Activated CD4-positive, alpha-beta T cell treated with anti-CD3 and anti-CD28 coated beads for 4 hours (primary cell): ENCODE measurements around the gene LRRIQ1.
"Not testable (repeated sequence)": the region's sequence is repeated elsewhere in the genome, so short reads cannot be mapped to it uniquely, and the experiment has no call there.

Experiments used
- DNase-seq, 2 donors: peaks; one replicate each; pipeline ENCODE4 v3.0.0-alpha.2; 2020

LRRIQ1 gene

GRCh38 chr12:85065837-85066482 lies 29.8 kb downstream of the LRRIQ1 start:
- DNase-seq = no peak

DNA sequence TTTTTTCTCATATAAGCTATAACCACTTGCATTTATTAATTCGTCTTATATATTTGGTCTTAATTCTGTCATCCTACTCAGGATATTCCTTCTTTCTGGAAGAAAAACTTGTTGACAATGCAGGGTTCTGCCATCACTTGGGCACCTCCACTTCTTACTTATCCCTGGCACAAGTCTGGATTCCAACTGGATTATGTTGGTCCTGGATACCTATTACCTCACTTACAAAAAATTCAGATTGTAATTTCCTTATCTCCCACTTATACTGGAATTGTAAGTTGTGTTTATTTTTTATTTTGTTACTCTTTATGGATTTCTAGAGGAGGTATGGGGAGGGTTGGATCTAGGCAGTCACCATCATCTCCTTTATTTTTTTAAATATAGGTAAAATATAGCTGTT lies 36.7 kb downstream of the LRRIQ1 start:
- DNase-seq = no peak

DNA sequence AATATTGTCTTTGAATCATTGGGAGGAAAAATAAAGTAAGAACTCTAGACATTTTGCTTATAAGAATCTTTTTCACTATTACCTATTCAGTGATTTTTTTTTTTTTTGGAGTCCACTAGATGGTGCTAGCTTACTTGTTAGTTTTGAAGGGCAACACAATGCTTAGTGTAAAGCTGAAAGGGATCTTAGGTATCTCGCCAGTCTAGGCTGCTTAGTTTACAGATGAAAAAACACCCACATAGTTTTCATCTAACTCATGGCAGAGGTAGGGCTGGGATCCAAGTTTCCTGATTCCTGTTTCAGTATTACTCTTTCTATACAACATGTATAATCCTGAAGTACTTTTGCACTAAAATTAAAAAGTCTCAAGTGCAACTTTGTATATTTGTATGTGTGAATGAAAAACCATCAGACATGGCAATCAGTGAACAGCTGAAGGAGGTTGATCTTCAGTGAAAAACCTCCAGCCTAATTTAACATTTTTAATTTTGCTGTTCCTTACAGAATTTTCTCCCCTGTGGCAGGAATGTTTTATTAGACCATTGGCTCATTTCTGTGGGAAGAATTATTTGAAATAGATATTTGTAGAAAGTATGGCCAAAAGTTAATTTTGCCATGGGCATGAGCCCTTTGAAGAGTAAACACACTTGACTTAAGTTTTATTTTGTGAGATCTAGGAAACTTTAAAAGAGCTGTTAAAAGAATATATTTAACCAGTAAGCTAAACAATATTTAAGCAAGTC lies 40.7 kb downstream of the LRRIQ1 start:
- DNase-seq = no peak

DNA sequence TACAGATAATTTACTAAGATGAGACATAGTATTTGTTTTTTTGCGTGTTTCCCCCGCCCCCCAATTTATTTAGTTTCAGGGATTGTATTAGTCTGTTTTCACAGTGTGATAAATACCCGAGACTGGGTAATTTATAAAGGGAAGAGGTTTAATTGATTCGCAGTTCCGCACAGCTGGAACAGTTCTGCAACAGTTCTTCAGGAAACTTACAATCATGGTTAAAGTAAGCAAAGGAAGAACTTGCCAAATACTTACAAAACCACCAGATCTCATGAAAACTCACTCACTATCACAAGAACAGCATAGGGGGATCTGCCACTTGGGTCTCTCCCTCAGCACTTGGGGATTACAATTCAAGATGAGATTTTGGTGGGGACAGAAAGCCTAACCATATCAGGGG lies 48.9 kb downstream of the LRRIQ1 start:
- DNase-seq = no peak

- DNase-seq = no peak
Measured at GRCh38 chr12:85089792-85090191, 53.6 kb downstream of the LRRIQ1 start.

GRCh38 chr12:85092814-85093370 lies 56.7 kb downstream of the LRRIQ1 start:
- DNase-seq = no peak

GRCh38 chr12:85095501-85095900 lies 59.4 kb downstream of the LRRIQ1 start:
- no peak for DNase-seq

GRCh38 chr12:85130646-85131045 lies 94.5 kb downstream of the LRRIQ1 start:
- no peak for DNase-seq

- DNase-seq = no peak
Measured at GRCh38 chr12:85138833-85139232, 102.7 kb downstream of the LRRIQ1 start.

- no peak for DNase-seq
Measured at GRCh38 chr12:85147331-85147730, 111.2 kb downstream of the LRRIQ1 start.

- no peak for DNase-seq
Measured at GRCh38 chr12:85152311-85152729, 116.2 kb downstream of the LRRIQ1 start.

GRCh38 chr12:85155791-85156190 lies 119.6 kb downstream of the LRRIQ1 start:
- no peak for DNase-seq

DNA sequence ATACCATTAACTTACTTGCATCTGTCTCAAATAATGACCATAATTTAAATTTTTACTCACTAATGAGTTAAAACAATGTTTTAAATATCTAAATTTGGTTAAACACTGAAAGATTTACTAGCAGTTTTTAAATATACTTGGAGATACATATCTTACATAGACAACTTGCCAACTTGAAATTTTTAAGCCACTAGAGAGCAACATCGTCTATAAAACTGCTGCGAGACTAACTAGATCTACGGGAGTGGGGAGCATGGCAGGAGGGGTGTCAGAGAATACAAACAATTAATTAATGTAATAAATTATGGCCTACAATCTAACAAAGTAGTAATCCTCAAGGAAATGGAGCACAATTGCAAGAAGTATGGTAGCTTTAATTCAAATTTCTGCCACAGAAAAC lies 120.4 kb downstream of the LRRIQ1 start:
- no peak for DNase-seq

DNA sequence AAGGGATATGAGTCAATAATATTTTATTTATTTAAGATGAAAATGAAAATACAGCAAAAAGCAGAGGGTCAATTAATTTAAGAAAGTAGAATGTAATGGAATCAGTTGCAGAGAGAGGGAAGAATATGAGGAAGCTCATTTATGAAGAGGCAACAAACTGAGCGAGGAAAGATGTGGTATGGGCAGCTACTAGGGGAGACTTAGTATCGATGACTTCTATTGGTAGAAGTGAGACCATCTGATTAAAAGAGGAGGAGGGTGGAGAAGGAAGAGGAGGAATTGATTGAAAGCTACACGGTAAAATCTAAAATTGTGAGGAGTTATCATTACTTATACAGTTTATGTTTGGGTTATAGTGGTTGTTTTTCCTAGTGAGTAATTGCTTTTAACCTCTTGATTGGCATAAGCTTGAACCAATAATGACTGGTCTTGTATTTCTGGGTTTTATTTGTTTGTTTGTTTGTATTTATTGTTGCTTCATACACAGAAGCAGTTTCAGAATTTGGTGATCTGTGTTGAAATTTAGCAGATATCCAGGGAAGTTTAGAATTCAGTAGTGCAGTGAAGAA lies 121.0 kb downstream of the LRRIQ1 start:
- DNase-seq = no peak

- no peak for DNase-seq
Measured at GRCh38 chr12:85163752-85164321, 127.7 kb downstream of the LRRIQ1 start.

GRCh38 chr12:85179680-85180270 lies 143.6 kb downstream of the LRRIQ1 start:
- no peak for DNase-seq

GRCh38 chr12:85182699-85183098 lies 146.5 kb downstream of the LRRIQ1 start:
- DNase-seq = no peak

DNA sequence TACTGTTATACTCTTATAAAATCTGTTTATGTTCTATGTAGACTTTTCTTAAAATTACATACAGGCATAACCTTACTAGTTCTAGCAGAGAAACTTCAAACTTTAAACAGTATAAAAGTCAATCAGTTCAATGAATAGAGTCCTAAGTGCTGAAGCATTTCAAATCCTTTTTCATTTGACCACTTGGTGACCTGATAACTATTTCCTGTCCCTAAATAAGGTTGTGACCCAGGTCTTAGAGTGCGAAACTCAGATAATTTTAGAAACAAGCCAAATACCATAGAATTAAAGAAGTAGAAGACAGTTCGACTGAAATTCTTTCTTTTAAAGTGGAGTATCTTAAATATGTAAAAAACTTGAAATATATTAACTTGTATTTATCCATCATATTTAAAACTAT lies 147.7 kb downstream of the LRRIQ1 start:
- DNase-seq = no peak

GRCh38 chr12:85186236-85186635 lies 150.1 kb downstream of the LRRIQ1 start:
- no peak for DNase-seq

- no peak for DNase-seq
Measured at GRCh38 chr12:85188619-85189018, 152.5 kb downstream of the LRRIQ1 start.

GRCh38 chr12:85190728-85191127 lies 154.6 kb downstream of the LRRIQ1 start:
- no peak for DNase-seq

DNA sequence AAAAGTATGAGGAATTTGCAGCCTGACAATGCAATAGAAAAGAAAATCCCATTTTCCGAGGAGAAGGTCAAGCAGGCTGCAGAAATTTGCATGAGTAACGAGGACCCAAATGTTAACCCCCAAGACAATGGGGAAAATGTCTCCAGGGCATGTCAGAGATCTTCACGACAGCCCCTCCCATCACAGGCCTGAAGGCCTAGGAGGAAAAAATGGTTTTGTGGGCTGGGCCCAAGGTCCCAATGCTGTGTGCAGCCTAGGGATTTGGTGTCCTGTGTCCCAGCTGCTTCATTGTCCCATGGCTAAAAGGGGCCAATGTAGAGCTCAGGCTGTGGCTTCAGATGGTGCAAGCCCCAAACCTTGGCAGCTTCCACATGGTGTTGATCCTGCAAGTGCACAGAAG lies 167.7 kb downstream of the LRRIQ1 start:
- DNase-seq = not testable (repeated sequence)

DNA sequence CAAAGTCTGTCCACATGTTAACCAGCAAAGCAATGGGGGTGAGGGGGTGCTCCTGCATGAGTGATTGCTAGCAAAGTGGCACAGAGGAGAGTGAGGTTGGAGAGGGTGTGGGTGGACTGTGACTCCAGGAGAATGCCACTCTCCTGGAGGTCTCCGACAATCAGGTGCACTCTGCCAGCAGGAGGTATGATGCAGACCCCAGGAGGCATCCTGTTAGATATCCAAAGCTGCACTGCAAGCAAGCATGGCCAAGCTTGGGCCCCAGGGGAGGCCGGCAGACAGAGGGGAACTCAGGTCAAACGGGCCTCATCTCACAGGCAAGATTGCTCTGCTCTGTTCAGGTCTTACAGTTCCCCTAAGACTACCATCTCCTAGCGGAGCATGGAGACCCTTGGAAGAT lies 170.4 kb downstream of the LRRIQ1 start:
- no peak for DNase-seq
